Gastroesophageal sphincter (tissue), 4 donors: ENCODE measurements around the gene FANCL. TPM values are rescaled to one million over a fixed set of nuclear protein-coding genes. Genes with fewer than 3 reads are reported as not detected.

ENCODE experiments used
- ATAC-seq: fragments of 150-250 bp; one replicate; pipeline ENCODE4 v1.9.1; 2016; ENCODE audit warnings: mild to moderate bottlenecking, moderate library complexity
- H3K27ac ChIP-seq, 4 donors: fragments of 200-600 bp; sonication (generic) in 3 of 4; 1 replicate in 3 of 4; 2 replicates in 1 of 4; pipeline ENCODE4 v1.5.1; 2016 to 2019
- H3K27me3 ChIP-seq: fragments of 200-600 bp; sonication (generic); one replicate; pipeline ENCODE4 v1.5.1; 2019
- H3K36me3 ChIP-seq, 2 donors: fragments of 200-600 bp; sonication (generic); one replicate each; pipeline ENCODE4 v1.5.1; 2019; ENCODE audit warnings: control low read depth in 1 of 2
- H3K4me1 ChIP-seq, 3 donors: fragments of 200-600 bp; sonication (generic); 1 replicate in 2 of 3; 2 replicates in 1 of 3; pipeline ENCODE4 v1.5.1; 2016 to 2019; ENCODE audit warnings: control low read depth in 2 of 3
- H3K4me3 ChIP-seq, 2 donors: fragments of 200-600 bp; sonication (generic); one replicate each; pipeline ENCODE4 v1.5.1; 2019; ENCODE audit warnings: mild to moderate bottlenecking in 1 of 2, moderate library complexity in 1 of 2
- H3K9me3 ChIP-seq, 3 donors: fragments of 200-600 bp; sonication (generic); one replicate each; pipeline ENCODE4 v1.5.1; 2017 to 2019; ENCODE audit warnings: control low read depth in 2 of 3
- EP300 ChIP-seq: sonication (generic); formaldehyde crosslinking; IDR thresholded peaks from one replicate; pipeline ENCODE4 v1.6.1; 2017; ENCODE audit warnings: antibody characterized with exemption, mild to moderate bottlenecking
- POLR2A ChIP-seq, 2 donors: fragments of 450-650 bp; IDR thresholded peaks; one replicate each; pipeline ENCODE4 v1.6.1; 2017; ENCODE audit warnings: antibody characterized with exemption in 2 of 2, mild to moderate bottlenecking in 2 of 2, moderate library complexity in 1 of 2
- POLR2AphosphoS5 ChIP-seq: sonication (generic); formaldehyde crosslinking; IDR thresholded peaks from one replicate; pipeline ENCODE4 v1.6.1; 2017; ENCODE audit warnings: antibody characterized with exemption
- WGBS, 2 donors: methylation state at CpG; one replicate each; pipeline ENCODE4 v1.1.5; 2018; ENCODE audit warnings: low coverage in 1 of 2; 5-methylcytosine and 5-hydroxymethylcytosine counted together
- total RNA-seq, 4 donors: library from RNA; depleted of rRNA; stranded (reverse); fragments of >200 nt; gene quantifications; one replicate each; pipeline ENCODE4 v1.1.0, GENCODE V29; 2016
- TF ChIP-seq, protein P1 (sequence below), 4 experiments: fragments of 200-600 bp in 2 of 4; fragments of 450-650 bp in 2 of 4; sonication (generic) in 1 of 4; IDR thresholded peaks; one replicate each; pipeline ENCODE4 v1.5.1; 2017 to 2019; ENCODE audit warnings: antibody characterized with exemption in 4 of 4, mild to moderate bottlenecking in 2 of 4, moderate library complexity in 2 of 4

Gene FANCL
- total RNA-seq, 4 donors from 2014 or later = 8.2 to 22.5 (median 15.3) TPM

GRCh38 chr2:58239243-58239925, 1.7 kb downstream of the FANCL start:
- no peak overlapping the region for H3K4me3 ChIP-seq
- peaks cover 0 to 20% (median 0%) of the 10 kb centered on the region in 3 donors for H3K4me1 ChIP-seq
- WGBS, 2 donors = 65 to 72% methylated on average over 3 of the region's 3 CpGs
- H3K9me3 ChIP-seq = no peaks in the 10 kb centered on the region
- no peak overlapping the region for H3K27ac ChIP-seq
- ATAC-seq = no peak
- H3K27me3 ChIP-seq = no peaks in the 10 kb centered on the region
- no peak for TF ChIP-seq POLR2A (IDR thresholded peaks at IDR 0.05)
- no peak for TF ChIP-seq EP300
- TF ChIP-seq, protein P1, sequence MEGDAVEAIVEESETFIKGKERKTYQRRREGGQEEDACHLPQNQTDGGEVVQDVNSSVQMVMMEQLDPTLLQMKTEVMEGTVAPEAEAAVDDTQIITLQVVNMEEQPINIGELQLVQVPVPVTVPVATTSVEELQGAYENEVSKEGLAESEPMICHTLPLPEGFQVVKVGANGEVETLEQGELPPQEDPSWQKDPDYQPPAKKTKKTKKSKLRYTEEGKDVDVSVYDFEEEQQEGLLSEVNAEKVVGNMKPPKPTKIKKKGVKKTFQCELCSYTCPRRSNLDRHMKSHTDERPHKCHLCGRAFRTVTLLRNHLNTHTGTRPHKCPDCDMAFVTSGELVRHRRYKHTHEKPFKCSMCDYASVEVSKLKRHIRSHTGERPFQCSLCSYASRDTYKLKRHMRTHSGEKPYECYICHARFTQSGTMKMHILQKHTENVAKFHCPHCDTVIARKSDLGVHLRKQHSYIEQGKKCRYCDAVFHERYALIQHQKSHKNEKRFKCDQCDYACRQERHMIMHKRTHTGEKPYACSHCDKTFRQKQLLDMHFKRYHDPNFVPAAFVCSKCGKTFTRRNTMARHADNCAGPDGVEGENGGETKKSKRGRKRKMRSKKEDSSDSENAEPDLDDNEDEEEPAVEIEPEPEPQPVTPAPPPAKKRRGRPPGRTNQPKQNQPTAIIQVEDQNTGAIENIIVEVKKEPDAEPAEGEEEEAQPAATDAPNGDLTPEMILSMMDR (IDR thresholded peaks at IDR 0.05) = no peak
- TF ChIP-seq POLR2AphosphoS5 = no peak
- H3K36me3 ChIP-seq = no peaks in the 10 kb centered on the region

GRCh38 chr2:58237741-58238140, 3.4 kb downstream of the FANCL start:
- H3K27ac ChIP-seq = no peak overlapping the region
- H3K4me3 ChIP-seq = no peak overlapping the region
- H3K27me3 ChIP-seq = no peaks in the 10 kb centered on the region
- TF ChIP-seq EP300 = no peak
- H3K4me1 ChIP-seq = peaks cover 0 to 20% (median 0%) of the 10 kb centered on the region in 3 donors
- H3K36me3 ChIP-seq = no peaks in the 10 kb centered on the region
- H3K9me3 ChIP-seq = no peaks in the 10 kb centered on the region
- no peak for ATAC-seq

DNA sequence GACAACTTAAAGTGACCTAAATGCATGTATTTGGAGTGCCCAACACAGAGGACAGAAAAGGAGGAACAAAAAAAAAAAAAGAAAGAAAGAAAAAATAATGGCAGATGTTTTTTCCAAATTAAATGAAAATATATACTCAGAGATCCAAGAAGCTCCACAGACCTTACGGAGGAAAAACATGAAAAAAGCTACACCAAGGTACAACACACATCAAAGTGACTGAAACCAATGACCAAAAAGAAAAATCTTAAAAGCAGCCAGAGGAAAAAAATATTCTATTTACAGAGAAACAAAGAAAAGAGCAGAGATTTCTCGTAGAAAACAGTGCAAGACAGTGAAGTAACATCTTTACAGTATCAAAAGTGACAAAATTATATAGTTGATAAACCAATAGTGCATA, 5.1 kb downstream of the FANCL start:
- H3K9me3 ChIP-seq = no peaks in the 10 kb centered on the region
- H3K27me3 ChIP-seq = no peaks in the 10 kb centered on the region
- no peak for ATAC-seq
- H3K4me1 ChIP-seq = peaks cover 0 to 14% (median 0%) of the 10 kb centered on the region in 3 donors
- H3K4me3 ChIP-seq = no peak overlapping the region
- no peaks in the 10 kb centered on the region for H3K36me3 ChIP-seq
- H3K27ac ChIP-seq = no peak overlapping the region
- TF ChIP-seq POLR2A (IDR thresholded peaks at IDR 0.05) (no peak), POLR2AphosphoS5 (no peak), EP300 (no peak)
- TF ChIP-seq, protein P1 (IDR thresholded peaks at IDR 0.05) = no peak
- 90 to 100% methylated on average over 1 to 2 of the region's 2 CpGs for WGBS, 2 donors

DNA sequence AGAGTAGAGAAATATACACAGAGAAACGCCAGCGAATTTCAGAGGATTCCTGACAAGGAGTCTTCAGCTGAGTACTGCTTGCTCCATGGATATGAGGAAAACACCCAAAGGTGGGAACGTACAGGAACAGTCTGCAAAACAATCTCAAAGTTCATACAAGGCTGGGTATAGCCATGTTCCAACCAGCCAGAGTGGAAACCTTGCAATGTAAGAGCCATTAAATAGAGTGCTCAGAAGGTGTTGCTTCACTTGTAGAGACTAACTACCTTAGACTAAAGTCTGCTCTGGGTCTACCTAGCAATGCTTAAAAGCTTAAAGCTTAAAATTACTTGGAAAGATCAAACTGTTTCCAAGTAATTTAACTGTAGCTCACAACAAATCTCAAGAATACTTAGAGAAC, 6.0 kb downstream of the FANCL start:
- TF ChIP-seq POLR2A (IDR thresholded peaks at IDR 0.05) (no peak), POLR2AphosphoS5 (no peak), EP300 (no peak)
- TF ChIP-seq, protein P1 (IDR thresholded peaks at IDR 0.05) = no peak
- H3K4me1 ChIP-seq = peaks cover 0 to 9% (median 0%) of the 10 kb centered on the region in 3 donors
- no peaks in the 10 kb centered on the region for H3K36me3 ChIP-seq
- no peak overlapping the region for H3K27ac ChIP-seq
- no peaks in the 10 kb centered on the region for H3K9me3 ChIP-seq
- no peaks in the 10 kb centered on the region for H3K27me3 ChIP-seq
- WGBS, 2 donors = 81 to 87% methylated on average over 3 of the region's 3 CpGs
- no peak overlapping the region for H3K4me3 ChIP-seq
- ATAC-seq = no peak

DNA sequence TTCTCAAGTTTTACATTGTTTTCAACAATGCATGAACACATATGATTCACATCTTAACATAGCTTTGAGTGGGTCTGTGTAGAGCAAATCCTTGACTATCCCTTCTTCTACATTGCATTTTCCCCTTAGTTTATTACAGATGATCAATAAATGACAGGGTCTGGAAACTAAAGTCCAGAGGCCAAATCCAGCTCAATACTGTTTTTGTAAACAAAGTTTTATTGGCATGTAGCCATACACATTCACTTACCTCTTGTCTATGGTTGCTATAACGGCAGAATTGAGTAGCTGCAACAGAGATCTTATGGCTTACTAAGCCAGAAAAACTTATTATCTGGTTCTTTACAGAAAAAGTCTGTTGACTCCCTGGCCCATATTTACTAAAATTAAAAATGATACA, 12.8 kb downstream of the FANCL start:
- TF ChIP-seq, protein P1 (IDR thresholded peaks at IDR 0.05) = no peak
- no peak for TF ChIP-seq EP300
- TF ChIP-seq POLR2AphosphoS5 = no peak
- TF ChIP-seq POLR2A (IDR thresholded peaks at IDR 0.05) = no peak
- peaks cover 0 to 8% of the 10 kb centered on the region in 2 donors for H3K36me3 ChIP-seq
- no peak overlapping the region for H3K27ac ChIP-seq
- no peak for ATAC-seq
- no peak overlapping the region for H3K4me3 ChIP-seq
- H3K9me3 ChIP-seq = no peaks in the 10 kb centered on the region
- 50 to 71% methylated on average over 1 of the region's 1 CpG for WGBS, 2 donors
- H3K27me3 ChIP-seq = no peaks in the 10 kb centered on the region
- no peaks in the 10 kb centered on the region for H3K4me1 ChIP-seq
